OCI-LY7 (cell line): ENCODE measurements around the gene C21orf91. TPM values are rescaled to one million over a fixed set of nuclear protein-coding genes. Genes with fewer than 3 reads are reported as not detected.
A peak's percentile ranks its signal among the peaks of the same experiment; 100 is the strongest.

Experiments
- BruUV-seq: library from RNA; stranded (reverse); fragments of 400-500 nt; replicated peaks from 2 replicates; lab custom pipeline; 2021; lab: Mats Ljungman, UMichigan
- CTCF ChIA-PET: fragments of 300-600 bp; sonication (Branson Sonifier 250); formaldehyde crosslinking; loops from one replicate; lab custom pipeline; 2022; ENCODE audit warnings: antibody characterized with exemption; ENCODE audit not compliant: unreplicated experiment; lab: Charles Lee
- POLR2A ChIA-PET: fragments of 300-600 bp; sonication (Branson Sonifier 250); formaldehyde crosslinking; loops from one replicate; lab custom pipeline; 2022; ENCODE audit warnings: antibody characterized with exemption; lab: Charles Lee
- DNase-seq: peaks from one replicate; pipeline ENCODE4 v3.0.0-alpha.2; 2015; ENCODE audit warnings: low spot score
- H2AFZ ChIP-seq: fragments of 200-600 bp; sonication (generic), shearing (Covaris generic); 2 replicates; pipeline ENCODE4 v1.6.1; 2014; ENCODE audit warnings: mild to moderate bottlenecking, antibody characterized with exemption, low read length, moderate library complexity
- H3K27ac ChIP-seq: fragments of 200-600 bp; sonication (generic); 2 replicates; pipeline ENCODE4 v1.5.1; 2014; ENCODE audit warnings: mixed run types, low read depth, mild to moderate bottlenecking, moderate library complexity, low read length, inconsistent platforms; ENCODE audit not compliant: poor library complexity, severe bottlenecking
- H3K36me3 ChIP-seq: fragments of 200-600 bp; sonication (generic); 2 replicates; pipeline ENCODE4 v1.6.1; 2014; ENCODE audit warnings: mild to moderate bottlenecking, antibody characterized with exemption, low read length, moderate library complexity, mixed read lengths; ENCODE audit not compliant: insufficient read depth
- H3K4me1 ChIP-seq: fragments of 200-600 bp; sonication (generic); 2 replicates; pipeline ENCODE4 v1.5.1; 2014; ENCODE audit warnings: mild to moderate bottlenecking, low read length; ENCODE audit not compliant: insufficient read depth, poor library complexity, severe bottlenecking
- H3K4me2 ChIP-seq: fragments of 200-600 bp; sonication (generic); 2 replicates; pipeline ENCODE4 v1.6.1; 2014; ENCODE audit warnings: mild to moderate bottlenecking, low read length
- H3K4me3 ChIP-seq: fragments of 200-600 bp; sonication (generic); 2 replicates; pipeline ENCODE4 v1.5.1; 2014; ENCODE audit warnings: mild to moderate bottlenecking, low read depth, low read length; ENCODE audit not compliant: poor library complexity, severe bottlenecking
- H3K79me2 ChIP-seq: fragments of 200-600 bp; sonication (generic); 2 replicates; pipeline ENCODE4 v1.6.1; 2016; ENCODE audit warnings: low read depth, mild to moderate bottlenecking, low read length, moderate library complexity, mixed read lengths; ENCODE audit not compliant: insufficient read depth
- H3K9me2 ChIP-seq: fragments of 200-600 bp; sonication (generic); 2 replicates; pipeline ENCODE4 v1.6.1; 2016; ENCODE audit warnings: mild to moderate bottlenecking, low read length, mixed read lengths; ENCODE audit not compliant: insufficient read depth
- H3K9me3 ChIP-seq: fragments of 200-600 bp; sonication (generic); 2 replicates; pipeline ENCODE4 v1.6.1; 2014; ENCODE audit warnings: mild to moderate bottlenecking, mixed run types, low read length, mixed read lengths
- H4K20me1 ChIP-seq: fragments of 200-600 bp; sonication (generic); 2 replicates; pipeline ENCODE4 v1.6.1; 2014; ENCODE audit warnings: mild to moderate bottlenecking, antibody characterized with exemption, low read length, moderate library complexity, mixed read lengths; ENCODE audit not compliant: insufficient read depth
- CTCF ChIP-seq: fragments of 200-600 bp; sonication (generic); conservative IDR thresholded peaks from 2 replicates; pipeline ENCODE4 v1.5.1; 2014; ENCODE audit warnings: mild to moderate bottlenecking, antibody characterized with exemption, low read length, moderate library complexity, mixed read lengths
- EZH2phosphoT487 ChIP-seq: fragments of 200-600 bp; sonication (generic); IDR thresholded peaks from 2 replicates; pipeline ENCODE4 v1.6.1; 2018; ENCODE audit warnings: low read depth, borderline replicate concordance, mild to moderate bottlenecking, mixed run types, antibody characterized with exemption, low read length, moderate library complexity, mixed read lengths
- intact Hi-C: fragments of 100-400 bp; cut with micrococcal nuclease; formaldehyde crosslinking; loops from one replicate; pipeline ENCODE4 v1.10.0; 2022; ENCODE audit not compliant: unreplicated experiment
- total RNA-seq, 2 experiments: library from RNA; depleted of rRNA in 1 of 2; stranded (reverse); fragments of >200 nt in 1 of 2; shearing (Covaris generic) in 1 of 2; gene quantifications; 2 replicates each; pipeline ENCODE4 v1.2.3, GENCODE V29; 2014 to 2022

C21orf91 gene
- total RNA-seq, 2 experiments from 2014 or later: 15.8 to 32.8 TPM

GRCh38 chr21:17780539-17780938 lies 38.6 kb downstream of the C21orf91 start:
- Histone ChIP-seq H4K20me1 (no peaks in the 10 kb centered on the region), H3K4me1 (peaks cover 57% of the 10 kb centered on the region), H3K9me3 (peaks cover 7% of the 10 kb centered on the region; the same call in 1 of the 2 replicates), H3K79me2 (no peaks in the 10 kb centered on the region), H3K27ac (no peak overlapping the region), H3K9me2 (no peaks in the 10 kb centered on the region), H3K4me2 (peak overlapping the region; percentile 18), H2AFZ (peak overlapping the region; percentile 12; the same call in 1 of the 2 replicates), H3K36me3 (peaks cover 11% of the 10 kb centered on the region), H3K4me3 (no peak overlapping the region)
- POLR2A ChIA-PET: interaction anchor here (0.7 to 2.6 kb wide), 10 partner anchors 10 to 368 kb away, joined by 4 to 34 read pairs (median 5); partner anchors contain the start of gene C21orf91
- CTCF ChIA-PET: no interaction called here
- TF ChIP-seq EZH2phosphoT487 (no peak), CTCF (no peak)
- no TSS peak for BruUV-seq
- DNase-seq: peak; percentile 23
- intact Hi-C loops: loop anchor here (5.0 kb wide), 4 partner anchors 168 to 393 kb away; partner anchors contain the start of genes BTG3 and CXADR

GRCh38 chr21:17779980-17780379 lies 39.2 kb downstream of the C21orf91 start:
- no peak overlapping the region for H3K4me2 ChIP-seq
- H2AFZ ChIP-seq: no peak overlapping the region
- H3K4me3 ChIP-seq: no peak overlapping the region
- H3K9me3 ChIP-seq: peaks cover 1% of the 10 kb centered on the region; the same call in 1 of the 2 replicates
- H3K79me2 ChIP-seq: no peaks in the 10 kb centered on the region
- no TSS peak for BruUV-seq
- no peaks in the 10 kb centered on the region for H4K20me1 ChIP-seq
- TF ChIP-seq EZH2phosphoT487: no peak
- no peak for TF ChIP-seq CTCF
- ChIA-PET POLR2A (interaction anchor here (0.7 to 1.4 kb wide), 5 partner anchors 9 to 67 kb away, joined by 3 to 5 read pairs (median 3); no protein-coding TSS in a partner anchor), CTCF (no interaction called here)
- H3K27ac ChIP-seq: no peak overlapping the region
- peaks cover 53% of the 10 kb centered on the region for H3K4me1 ChIP-seq
- H3K36me3 ChIP-seq: peaks cover 5% of the 10 kb centered on the region
- no peak for DNase-seq
- no peaks in the 10 kb centered on the region for H3K9me2 ChIP-seq
- intact Hi-C loops: loop anchor here (5.0 to 10.0 kb wide), 5 partner anchors 145 to 393 kb away; partner anchors contain the start of genes BTG3 and CXADR

- DNase-seq: no peak
- CTCF ChIA-PET: no interaction called here
These were observed 39.7 kb downstream of the C21orf91 start for GRCh38 chr21:17779496-17779895.

More at GRCh38 chr21:17779496-17779895, 39.7 kb downstream of the C21orf91 start:
- intact Hi-C loops: loop anchor here (10.0 kb wide), 1 partner anchor 145 kb away; no protein-coding TSS in a partner anchor
- BruUV-seq: no TSS peak
- Histone ChIP-seq H4K20me1 (no peaks in the 10 kb centered on the region), H3K9me2 (no peaks in the 10 kb centered on the region), H2AFZ (no peak overlapping the region), H3K79me2 (no peaks in the 10 kb centered on the region), H3K9me3 (no peaks in the 10 kb centered on the region), H3K36me3 (peaks cover 4% of the 10 kb centered on the region; the same call in 1 of the 2 replicates), H3K27ac (no peak overlapping the region), H3K4me3 (no peak overlapping the region), H3K4me1 (peaks cover 48% of the 10 kb centered on the region), H3K4me2 (no peak overlapping the region)
- TF ChIP-seq EZH2phosphoT487 (no peak), CTCF (no peak)
- POLR2A ChIA-PET: interaction anchor here (0.7 to 1.3 kb wide), 3 partner anchors 15 to 56 kb away, joined by 3 read pairs; no protein-coding TSS in a partner anchor
